Measurements from ENCODE around the gene ZNF132.
"Not testable (repeated sequence)": the region's sequence is repeated elsewhere in the genome, so short reads cannot be mapped to it uniquely, and the experiment has no call there.

Gene ZNF132

DNA sequence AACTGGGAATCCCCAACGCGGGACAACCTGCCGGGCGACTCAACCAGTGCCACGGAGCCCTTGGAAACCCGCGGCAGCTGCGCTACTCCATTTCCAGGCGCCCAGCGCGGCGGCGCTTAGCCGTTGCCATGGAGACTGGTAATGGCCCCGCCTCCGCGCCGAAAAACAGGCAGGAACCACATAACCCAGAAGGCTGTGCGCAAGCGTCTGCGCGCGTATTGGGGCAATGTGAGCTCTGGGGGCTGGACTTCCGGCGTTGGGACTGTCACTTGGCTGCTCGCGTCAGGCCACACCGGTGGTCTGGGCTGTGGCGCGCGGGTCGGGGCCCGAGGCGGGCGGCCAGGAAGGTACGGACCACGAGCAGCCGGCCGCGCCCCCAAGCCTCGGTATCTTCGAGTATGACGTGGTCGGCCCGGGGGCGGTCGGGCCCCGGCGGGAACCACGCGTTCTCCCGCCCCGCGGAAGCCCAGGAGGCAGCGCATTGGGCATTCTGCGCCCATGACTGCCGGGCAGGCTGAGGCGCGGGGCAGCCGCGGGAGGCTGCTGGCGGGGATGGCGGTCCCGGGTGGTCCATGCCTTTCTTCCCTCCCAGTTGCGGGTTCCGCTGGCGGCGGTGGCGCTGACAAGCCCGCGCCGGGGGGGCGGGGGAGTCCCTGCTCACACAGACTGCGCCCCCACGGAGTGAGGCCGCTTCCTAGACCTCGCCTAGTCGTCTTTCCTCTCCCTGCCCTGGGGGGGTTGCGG, 11.6 kb upstream of the ZNF132 start, which contains the start of gene ZNF324B:
ZNF324B (plus strand) TSS at position 265 of the 744 bp plus-strand sequence. CDS start 2,080 bp downstream, outside the sequence.
- Mint-ChIP-seq H3K4me1 (peaks cover 23 to 27% of the 10 kb centered on the region in 2 donors), H3K27ac (peak within 1 kb of the TSS; percentile 86), H3K27me3 (peaks cover 12 to 15% of the 10 kb centered on the region in 2 donors), H3K9me3 (peaks cover 7% of the 10 kb centered on the region in 2 donors), H3K36me3 (peaks cover 28 to 40% of the 10 kb centered on the region in 2 donors), H3K4me3 (peak within 1 kb of the TSS; percentile 90 to 95)
- ATAC-seq (replicated peaks) (peak; percentile 98 to 99), DNase-seq (peak; percentile 94)

GRCh38 chr19:58450856-58451357, 11.0 kb upstream of the ZNF132 start:
- H3K27me3 Mint-ChIP-seq, result peaks cover 12 to 16% of the 10 kb centered on the region in 2 donors
- DNase-seq (no peak), ATAC-seq (replicated peaks) (peak; percentile 18 to 21)
- peaks cover 7% of the 10 kb centered on the region in 2 donors for H3K9me3 Mint-ChIP-seq
- peak overlapping the region; percentile 90 to 95 for H3K4me3 Mint-ChIP-seq
- H3K36me3 Mint-ChIP-seq, result peaks cover 24 to 35% of the 10 kb centered on the region in 2 donors
- peak overlapping the region; percentile 86 for H3K27ac Mint-ChIP-seq
- peaks cover 23 to 27% of the 10 kb centered on the region in 2 donors for H3K4me1 Mint-ChIP-seq

- Mint-ChIP-seq H3K4me1 (peaks cover 23 to 27% of the 10 kb centered on the region in 2 donors), H3K27me3 (peaks cover 12 to 16% of the 10 kb centered on the region in 2 donors), H3K36me3 (peaks cover 19 to 30% of the 10 kb centered on the region in 2 donors)
- H3K27ac Mint-ChIP-seq; H3K4me3 Mint-ChIP-seq; ATAC-seq (replicated peaks); DNase-seq; H3K9me3 Mint-ChIP-seq: not testable (repeated sequence)
These were observed 10.0 kb upstream of the ZNF132 start for GRCh38 chr19:58449980-58450379.

- not testable (repeated sequence) for H3K27ac Mint-ChIP-seq; H3K9me3 Mint-ChIP-seq; DNase-seq; H3K4me3 Mint-ChIP-seq; ATAC-seq (replicated peaks)
- peaks cover 10 to 20% of the 10 kb centered on the region in 2 donors for H3K36me3 Mint-ChIP-seq
- H3K4me1 Mint-ChIP-seq, result peaks cover 20% of the 10 kb centered on the region in 2 donors
- H3K27me3 Mint-ChIP-seq, result peaks cover 12 to 26% of the 10 kb centered on the region in 2 donors
These were observed 8.9 kb upstream of the ZNF132 start for GRCh38 chr19:58448860-58449259.

DNA sequence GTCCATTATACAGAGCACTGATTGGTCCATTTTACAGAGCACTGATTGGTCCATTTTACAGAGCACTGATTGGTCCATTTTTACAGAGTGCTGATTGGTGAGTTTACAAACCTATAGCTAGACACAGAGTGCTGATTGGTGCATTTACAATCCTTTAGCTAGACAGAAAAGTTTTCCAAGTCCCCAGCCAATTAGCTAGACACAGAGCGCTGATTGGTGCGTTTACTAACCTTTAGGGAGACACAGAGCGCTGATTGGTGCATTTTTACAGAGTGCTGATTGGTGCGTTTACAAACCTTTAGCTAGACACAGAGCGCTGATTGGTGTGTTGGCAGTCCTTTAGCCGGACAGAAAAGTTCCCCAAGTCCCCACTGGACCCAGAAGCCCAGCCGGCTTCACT, 3.0 kb upstream of the ZNF132 start:
- not testable (repeated sequence) for H3K27ac Mint-ChIP-seq; H3K4me3 Mint-ChIP-seq; DNase-seq; ATAC-seq (replicated peaks)
- Mint-ChIP-seq H3K9me3 (peaks cover 26 to 27% of the 10 kb centered on the region in 2 donors), H3K36me3 (peaks cover 25 to 35% of the 10 kb centered on the region in 2 donors), H3K27me3 (peaks cover 8 to 21% of the 10 kb centered on the region in 2 donors), H3K4me1 (peaks cover 25 to 36% of the 10 kb centered on the region in 2 donors)

DNA sequence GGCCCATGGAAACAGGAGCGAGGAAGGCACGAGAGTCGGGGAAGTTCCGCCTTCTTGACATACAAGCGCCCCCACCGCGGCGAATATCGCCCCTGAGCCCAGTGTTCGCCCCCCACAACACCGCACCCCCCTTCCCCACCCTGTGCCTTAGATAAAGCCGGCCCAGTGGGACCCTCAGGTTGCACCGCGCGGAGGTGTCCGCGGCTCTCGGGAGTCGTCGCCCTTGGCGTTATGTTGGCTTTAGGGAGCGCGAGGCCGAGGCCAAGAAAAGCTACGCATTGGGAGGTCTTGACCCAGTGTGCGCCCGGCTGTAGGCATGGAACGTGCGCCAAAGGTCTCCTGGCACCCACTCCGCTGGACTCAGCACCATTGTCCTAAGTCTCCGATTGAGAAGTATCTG, 603 bp upstream of the ZNF132 start:
- ATAC-seq (replicated peaks) (no peak), DNase-seq (no peak)
- peaks cover 0 to 10% of the 10 kb centered on the region in 2 donors for H3K27me3 Mint-ChIP-seq
- peak overlapping the region; percentile 93 to 99 for H3K4me3 Mint-ChIP-seq
- H3K4me1 Mint-ChIP-seq, result peaks cover 32 to 44% of the 10 kb centered on the region in 2 donors
- peaks cover 35 to 38% of the 10 kb centered on the region in 2 donors for H3K9me3 Mint-ChIP-seq
- peaks cover 47 to 56% of the 10 kb centered on the region in 2 donors for H3K36me3 Mint-ChIP-seq
- peak overlapping the region; percentile 99 for H3K27ac Mint-ChIP-seq

- no peaks in the 10 kb centered on the region for H3K27me3 Mint-ChIP-seq
- peaks cover 82 to 95% of the 10 kb centered on the region in 2 donors for H3K36me3 Mint-ChIP-seq
- no peak for DNase-seq
- peak overlapping the region; percentile 25 for H3K27ac Mint-ChIP-seq
- peaks cover 32 to 37% of the 10 kb centered on the region in 2 donors for H3K9me3 Mint-ChIP-seq
- H3K4me1 Mint-ChIP-seq, result peaks cover 13 to 20% of the 10 kb centered on the region in 2 donors
- ATAC-seq (replicated peaks), result no peak
- no peak overlapping the region for H3K4me3 Mint-ChIP-seq
These were observed 5.7 kb downstream of the ZNF132 start for GRCh38 chr19:58434217-58434616.

GRCh38 chr19:58429745-58430144, 10.2 kb downstream of the ZNF132 start:
- peaks cover 25 to 32% of the 10 kb centered on the region in 2 donors for H3K9me3 Mint-ChIP-seq
- no peaks in the 10 kb centered on the region for H3K27me3 Mint-ChIP-seq
- ATAC-seq (replicated peaks), result peak in 1 of 2 donors; percentile 27
- no peaks in the 10 kb centered on the region for H3K4me1 Mint-ChIP-seq
- H3K4me3 Mint-ChIP-seq, result no peak overlapping the region
- H3K27ac Mint-ChIP-seq, result no peak overlapping the region
- DNase-seq, result no peak
- peaks cover 58 to 75% of the 10 kb centered on the region in 2 donors for H3K36me3 Mint-ChIP-seq

- H3K4me1 Mint-ChIP-seq, result no peaks in the 10 kb centered on the region
- peaks cover 46 to 71% of the 10 kb centered on the region in 2 donors for H3K36me3 Mint-ChIP-seq
- peaks cover 25 to 32% of the 10 kb centered on the region in 2 donors for H3K9me3 Mint-ChIP-seq
- no peak overlapping the region for H3K27ac Mint-ChIP-seq
- H3K4me3 Mint-ChIP-seq, result no peak overlapping the region
- DNase-seq (no peak), ATAC-seq (replicated peaks) (no peak)
- no peaks in the 10 kb centered on the region for H3K27me3 Mint-ChIP-seq
These were observed 11.3 kb downstream of the ZNF132 start for GRCh38 chr19:58428617-58429016.

DNA sequence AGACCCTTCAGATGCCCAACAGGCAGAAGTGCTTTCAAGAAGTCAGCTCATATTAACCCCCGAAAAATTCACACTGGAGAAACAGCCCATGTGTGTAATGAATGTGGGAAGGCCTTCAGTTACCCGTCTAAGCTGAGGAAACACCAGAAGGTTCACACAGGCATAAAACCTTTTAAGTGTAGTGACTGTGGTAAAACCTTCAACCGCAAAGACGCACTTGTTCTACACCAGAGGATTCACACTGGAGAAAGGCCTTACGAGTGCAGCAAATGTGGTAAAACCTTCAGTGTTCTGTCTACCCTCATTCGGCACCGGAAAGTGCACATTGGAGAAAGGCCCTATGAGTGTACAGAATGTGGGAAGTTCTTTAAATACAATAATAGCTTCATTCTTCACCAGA, 22.9 kb downstream of the ZNF132 start:
- DNase-seq (no peak), ATAC-seq (replicated peaks) (no peak)
- no peaks in the 10 kb centered on the region for H3K9me3 Mint-ChIP-seq
- no peak overlapping the region for H3K4me3 Mint-ChIP-seq
- H3K4me1 Mint-ChIP-seq, result no peaks in the 10 kb centered on the region
- H3K36me3 Mint-ChIP-seq, result peaks cover 41 to 63% of the 10 kb centered on the region in 2 donors
- H3K27me3 Mint-ChIP-seq, result no peaks in the 10 kb centered on the region
- no peak overlapping the region for H3K27ac Mint-ChIP-seq

DNA sequence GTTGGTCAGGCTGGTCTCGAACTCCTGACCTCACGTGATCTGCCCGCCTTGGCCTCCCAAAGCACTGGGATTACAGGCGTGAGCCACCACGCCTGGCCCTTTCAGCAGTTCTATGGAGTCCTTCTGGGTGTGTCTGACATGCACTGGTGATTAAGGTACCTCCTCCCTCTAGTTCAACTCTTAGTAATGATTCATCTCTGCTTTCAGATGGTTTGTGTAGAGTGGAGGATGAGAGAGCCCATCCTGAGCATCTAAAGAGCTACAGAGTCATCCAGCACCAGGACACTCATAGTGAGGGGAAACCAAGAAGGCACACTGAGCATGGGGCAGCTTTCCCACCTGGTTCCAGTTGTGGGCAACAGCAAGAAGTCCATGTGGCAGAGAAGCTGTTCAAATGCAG, 23.3 kb downstream of the ZNF132 start:
- DNase-seq, result no peak
- H3K4me1 Mint-ChIP-seq, result no peaks in the 10 kb centered on the region
- peaks cover 40 to 59% of the 10 kb centered on the region in 2 donors for H3K36me3 Mint-ChIP-seq
- H3K27ac Mint-ChIP-seq, result no peak overlapping the region
- no peaks in the 10 kb centered on the region for H3K27me3 Mint-ChIP-seq
- H3K9me3 Mint-ChIP-seq, result no peaks in the 10 kb centered on the region
- H3K4me3 Mint-ChIP-seq, result no peak overlapping the region
- ATAC-seq (replicated peaks), result no peak

DNA sequence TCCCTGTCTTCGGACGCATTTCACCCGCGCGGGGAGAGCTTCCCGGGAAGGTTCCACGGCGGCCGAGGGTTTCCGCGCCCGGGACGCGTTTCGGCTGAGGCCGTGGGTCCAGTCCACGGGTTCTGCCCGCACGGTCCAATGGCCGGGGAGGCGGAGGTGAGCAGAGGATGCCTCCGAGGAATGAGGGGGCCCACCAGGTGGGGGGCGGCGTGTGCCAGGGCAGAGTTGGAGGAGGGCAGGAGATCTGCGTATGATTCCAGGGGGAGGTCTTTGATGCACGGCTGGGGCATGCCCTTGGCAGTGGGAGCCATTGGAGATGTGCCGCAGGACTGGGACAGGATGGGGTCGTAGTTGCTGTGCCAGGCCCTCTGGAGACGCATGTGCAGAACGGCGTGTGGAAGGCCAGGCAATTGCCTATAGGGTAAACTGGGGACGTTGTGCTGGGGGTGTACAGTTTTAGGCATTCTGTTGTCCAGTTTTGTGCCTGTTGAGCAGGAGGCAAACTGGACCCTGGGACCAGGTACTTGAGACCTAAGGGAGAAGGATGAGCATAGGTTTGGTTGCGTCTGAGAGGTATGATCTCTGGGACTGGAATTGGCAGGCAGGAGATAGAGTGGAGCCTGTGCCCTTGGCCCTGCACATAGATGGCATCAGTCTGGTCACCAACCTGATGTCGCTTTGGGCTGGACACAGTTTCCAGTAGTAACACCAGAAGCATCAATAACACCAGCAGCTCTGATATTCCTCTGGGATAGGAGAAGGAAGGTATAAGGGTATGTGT, 30.8 kb downstream of the ZNF132 start:
- Mint-ChIP-seq H3K36me3 (peaks cover 8 to 22% of the 10 kb centered on the region in 2 donors), H3K27ac (peak overlapping the region; percentile 78), H3K4me1 (peaks cover 32 to 39% of the 10 kb centered on the region in 2 donors), H3K9me3 (no peaks in the 10 kb centered on the region), H3K27me3 (no peaks in the 10 kb centered on the region), H3K4me3 (peak overlapping the region; percentile 89 to 95)
- peak; percentile 17 to 18 for ATAC-seq (replicated peaks)
- no peak for DNase-seq

DNA sequence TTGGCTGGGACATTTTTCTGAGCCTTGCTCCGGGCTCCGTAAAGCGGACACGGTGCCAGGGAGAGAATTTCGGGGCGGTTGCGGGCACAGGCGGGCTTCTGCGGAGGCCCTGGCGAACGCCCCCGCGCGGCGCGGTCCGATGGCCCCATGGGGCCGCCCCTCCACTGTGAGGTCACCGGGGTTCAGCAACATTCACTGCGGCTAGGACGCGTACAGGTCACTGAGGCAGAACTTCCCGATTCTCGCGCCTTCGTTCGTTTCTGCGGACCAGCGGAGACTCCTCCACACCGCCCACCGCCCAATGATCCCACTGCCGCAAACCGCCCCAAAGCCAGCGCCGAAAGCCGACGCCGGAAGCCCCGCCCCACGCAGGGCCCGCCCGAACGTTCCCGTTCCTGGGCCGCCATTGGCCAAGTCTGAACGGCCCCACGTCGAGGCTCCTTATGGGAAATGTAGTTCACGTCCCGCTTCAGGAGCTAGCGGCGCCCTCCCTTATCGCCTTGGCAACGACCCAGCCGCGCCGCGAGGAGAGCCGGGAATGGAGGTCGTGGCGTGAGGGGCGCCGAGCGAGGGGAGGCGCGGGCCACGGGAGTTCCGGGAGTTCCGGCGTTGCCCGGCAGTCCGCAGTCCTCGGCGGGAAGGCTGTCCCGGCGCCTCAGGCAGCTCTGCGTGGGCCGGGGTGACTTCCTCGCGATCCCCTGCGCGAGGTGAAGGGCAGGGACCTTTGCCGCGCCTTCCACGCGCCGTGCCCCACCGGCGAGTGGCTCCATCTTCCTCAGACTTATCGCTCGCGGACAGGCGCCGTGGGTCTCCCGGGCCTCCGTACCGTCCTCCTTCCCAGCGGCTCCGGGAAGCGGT, 31.6 kb downstream of the ZNF132 start, which contains the start of gene ZNF584:
ZNF584 (plus strand) TSS at position 498 of the 858 bp plus-strand sequence. CDS start 499 bp downstream, outside the sequence.
- Mint-ChIP-seq H3K27ac (peak within 1 kb of the TSS; percentile 98), H3K36me3 (peaks cover 8 to 22% of the 10 kb centered on the region in 2 donors), H3K9me3 (no peaks in the 10 kb centered on the region), H3K27me3 (no peaks in the 10 kb centered on the region), H3K4me1 (peaks cover 33 to 39% of the 10 kb centered on the region in 2 donors), H3K4me3 (peak within 1 kb of the TSS; percentile 89 to 95)
- peak; percentile 94 for DNase-seq
- ATAC-seq (replicated peaks), result peak; percentile 94
